Activated T-cell treated with anti-CD3 and anti-CD28 coated beads, Interleukin-2, amount 50 U/mL, for 72 hours (primary cell): ENCODE data around the gene DSG3. TPM values are rescaled to one million over a fixed set of nuclear protein-coding genes. Genes with fewer than 3 reads are reported as not detected.
"Not testable (repeated sequence)": the region's sequence is repeated elsewhere in the genome, so short reads cannot be mapped to it uniquely, and the experiment has no call there.

Source experiments
- ATAC-seq, 2 donors: fragments of 150-1000 bp; cut with Tn5 transposase; replicated peaks in 1 of 2; 2 replicates each; pipeline ENCODE4 v1.10.0; 2021; ENCODE audit warnings: moderate library complexity in 2 of 2, mild to moderate bottlenecking in 1 of 2
- DNase-seq, 2 donors: peaks; one replicate each; pipeline ENCODE4 v3.0.0; 2021 to 2022; ENCODE audit warnings: mixed read lengths in 1 of 2
- H3K27ac Mint-ChIP-seq: one replicate; pipeline ENCODE4 v1.8.0; 2022; ENCODE audit warnings: mild to moderate bottlenecking, moderate library complexity, mixed read lengths
- H3K27me3 Mint-ChIP-seq: one replicate; pipeline ENCODE4 v1.8.0; 2022; ENCODE audit warnings: low read depth, mixed read lengths
- H3K36me3 Mint-ChIP-seq, 2 donors: one replicate each; pipeline ENCODE4 v1.8.0; 2022; ENCODE audit warnings: mixed read lengths in 2 of 2, mild to moderate bottlenecking in 1 of 2; ENCODE audit not compliant: insufficient read depth in 2 of 2
- H3K4me1 Mint-ChIP-seq: one replicate; pipeline ENCODE4 v1.8.0; 2022; ENCODE audit warnings: low read depth, mixed read lengths
- H3K4me3 Mint-ChIP-seq, 2 donors: one replicate each; pipeline ENCODE4 v1.8.0; 2022; ENCODE audit warnings: mild to moderate bottlenecking in 2 of 2, mixed read lengths in 2 of 2, moderate library complexity in 2 of 2
- H3K9me3 Mint-ChIP-seq, 2 donors: one replicate each; pipeline ENCODE4 v1.8.0; 2022; ENCODE audit warnings: mixed read lengths in 2 of 2
- total RNA-seq, 2 donors: library from RNA; stranded (reverse); gene quantifications; one replicate each; pipeline ENCODE4 v1.2.3, GENCODE V29; 2022

Gene DSG3
- total RNA-seq, 2 donors from 2014 or later = not detected

DNA sequence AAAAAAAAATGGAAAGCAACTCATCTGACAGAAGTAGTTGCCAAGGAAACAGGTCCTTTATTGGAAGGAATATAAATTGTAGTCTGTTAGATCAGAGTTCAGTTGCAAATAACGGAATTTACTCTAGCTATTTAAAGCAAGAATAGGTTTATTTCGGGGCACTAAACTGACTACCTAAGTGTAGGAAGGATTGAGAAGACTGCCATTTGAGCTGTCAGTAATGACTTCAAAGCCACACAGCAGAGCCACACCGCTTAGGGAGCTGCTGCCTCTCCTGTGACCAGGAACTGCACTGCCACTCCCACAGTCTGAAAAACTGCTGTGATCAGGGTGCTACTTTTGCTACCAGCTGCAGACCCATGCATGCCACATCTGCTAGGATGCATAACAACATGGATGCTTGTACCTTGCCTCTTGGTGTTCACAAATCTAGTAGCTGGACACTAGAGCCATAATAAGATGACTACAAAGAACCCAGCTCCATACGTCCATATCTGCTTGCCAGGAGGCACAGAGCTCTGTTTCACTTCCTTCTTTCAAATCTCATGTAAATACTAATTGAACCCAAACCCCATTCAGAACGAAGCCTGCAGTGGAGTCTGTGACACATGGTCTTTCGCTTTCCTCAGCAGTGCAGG is 52.6 kb downstream of the DSG3 start:
- no peak overlapping the region for H3K4me3 Mint-ChIP-seq
- peaks cover 14% of the 10 kb centered on the region for H3K4me1 Mint-ChIP-seq
- no peaks in the 10 kb centered on the region for H3K36me3 Mint-ChIP-seq
- peaks cover 37% of the 10 kb centered on the region for H3K27me3 Mint-ChIP-seq
- H3K9me3 Mint-ChIP-seq = no peaks in the 10 kb centered on the region
- no peak overlapping the region for H3K27ac Mint-ChIP-seq
- DNase-seq = no peak
- no peak for ATAC-seq

DNA sequence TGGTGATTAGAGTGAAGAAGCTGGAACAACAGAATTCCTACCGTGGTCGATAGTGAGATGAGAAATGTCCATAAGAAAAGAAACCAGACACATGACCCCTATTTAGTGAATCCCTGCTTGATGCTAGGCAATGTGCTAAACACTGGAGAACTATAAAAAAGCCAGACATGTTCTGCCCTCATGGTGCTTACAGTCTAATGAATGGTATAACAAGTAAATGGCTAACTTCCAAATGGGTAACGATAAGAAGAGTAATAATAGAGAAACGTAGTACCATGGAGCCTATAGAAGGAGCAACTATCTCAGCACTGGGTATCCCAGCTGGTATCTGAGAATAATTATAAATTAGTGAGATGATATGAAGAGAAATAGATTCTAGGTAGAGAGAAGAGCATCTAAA is 55.5 kb downstream of the DSG3 start:
- no peaks in the 10 kb centered on the region for H3K9me3 Mint-ChIP-seq
- no peak overlapping the region for H3K4me3 Mint-ChIP-seq
- H3K27ac Mint-ChIP-seq = no peak overlapping the region
- H3K27me3 Mint-ChIP-seq = peaks cover 22% of the 10 kb centered on the region
- H3K36me3 Mint-ChIP-seq = no peaks in the 10 kb centered on the region
- no peak for DNase-seq
- no peak for ATAC-seq
- H3K4me1 Mint-ChIP-seq = peaks cover 14% of the 10 kb centered on the region

DNA sequence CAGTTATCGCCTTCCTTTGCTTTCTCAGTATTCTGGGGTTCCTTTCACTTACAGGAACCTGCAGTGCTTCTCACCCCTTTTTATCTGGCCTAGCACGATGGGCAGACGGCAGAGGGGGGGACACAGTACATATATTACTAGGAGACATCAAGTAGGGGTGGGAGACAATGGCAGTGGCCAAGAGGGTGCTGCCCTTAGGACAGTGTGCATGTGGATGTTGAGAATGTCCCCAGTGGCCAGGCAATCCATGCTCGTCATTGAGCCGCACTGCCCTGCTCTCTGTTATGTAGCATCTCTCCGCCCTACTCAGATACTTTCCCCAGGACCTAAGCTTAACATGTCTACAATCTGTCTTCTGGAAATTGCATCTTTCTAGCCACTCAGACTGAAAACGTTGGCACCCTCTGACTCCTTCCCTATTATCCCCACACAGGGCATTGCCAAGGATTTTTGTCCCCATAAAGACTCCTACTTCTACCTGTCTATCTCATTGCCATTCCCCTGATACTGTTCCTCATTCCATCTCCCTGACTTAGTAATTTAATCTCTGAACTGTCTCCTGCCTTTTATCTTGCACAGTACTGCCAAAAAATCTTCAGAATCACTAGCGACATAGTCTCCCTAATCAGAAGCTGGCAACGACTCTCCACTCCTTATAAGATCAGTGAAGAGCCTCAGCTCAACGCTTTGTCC is 57.1 kb downstream of the DSG3 start:
- H3K4me3 Mint-ChIP-seq = no peak overlapping the region
- no peaks in the 10 kb centered on the region for H3K9me3 Mint-ChIP-seq
- H3K36me3 Mint-ChIP-seq = no peaks in the 10 kb centered on the region

DNA sequence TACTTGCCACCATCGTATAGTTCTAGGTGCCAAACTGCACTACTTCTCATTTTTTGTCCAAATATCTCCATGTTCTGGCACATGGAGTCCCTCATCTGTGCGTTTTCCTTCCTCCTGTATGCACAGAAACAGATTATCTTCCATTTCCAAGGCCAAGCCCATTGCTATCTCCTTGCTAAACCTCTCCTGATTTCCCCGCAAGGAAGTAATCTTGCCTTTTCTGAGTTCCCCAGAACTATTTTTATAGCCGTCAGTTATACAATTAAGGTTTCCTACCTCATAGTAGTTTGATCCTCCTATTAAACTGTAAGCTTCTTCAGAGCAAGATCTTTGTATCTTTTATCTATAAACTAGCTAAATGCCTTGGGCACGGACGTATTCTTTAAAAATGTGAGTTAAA is 57.6 kb downstream of the DSG3 start:
- peaks cover 5% of the 10 kb centered on the region for H3K4me1 Mint-ChIP-seq
- ATAC-seq (no peak), DNase-seq (no peak)
- no peaks in the 10 kb centered on the region for H3K9me3 Mint-ChIP-seq
- peaks cover 13% of the 10 kb centered on the region for H3K27me3 Mint-ChIP-seq
- H3K27ac Mint-ChIP-seq = no peak overlapping the region
- no peaks in the 10 kb centered on the region for H3K36me3 Mint-ChIP-seq
- no peak overlapping the region for H3K4me3 Mint-ChIP-seq

More for the DNA sequence above, 57.1 kb downstream of the DSG3 start:
- Mint-ChIP-seq H3K27me3 (peaks cover 15% of the 10 kb centered on the region), H3K4me1 (peaks cover 5% of the 10 kb centered on the region), H3K27ac (no peak overlapping the region)
- DNase-seq (no peak), ATAC-seq (no peak)

DNA sequence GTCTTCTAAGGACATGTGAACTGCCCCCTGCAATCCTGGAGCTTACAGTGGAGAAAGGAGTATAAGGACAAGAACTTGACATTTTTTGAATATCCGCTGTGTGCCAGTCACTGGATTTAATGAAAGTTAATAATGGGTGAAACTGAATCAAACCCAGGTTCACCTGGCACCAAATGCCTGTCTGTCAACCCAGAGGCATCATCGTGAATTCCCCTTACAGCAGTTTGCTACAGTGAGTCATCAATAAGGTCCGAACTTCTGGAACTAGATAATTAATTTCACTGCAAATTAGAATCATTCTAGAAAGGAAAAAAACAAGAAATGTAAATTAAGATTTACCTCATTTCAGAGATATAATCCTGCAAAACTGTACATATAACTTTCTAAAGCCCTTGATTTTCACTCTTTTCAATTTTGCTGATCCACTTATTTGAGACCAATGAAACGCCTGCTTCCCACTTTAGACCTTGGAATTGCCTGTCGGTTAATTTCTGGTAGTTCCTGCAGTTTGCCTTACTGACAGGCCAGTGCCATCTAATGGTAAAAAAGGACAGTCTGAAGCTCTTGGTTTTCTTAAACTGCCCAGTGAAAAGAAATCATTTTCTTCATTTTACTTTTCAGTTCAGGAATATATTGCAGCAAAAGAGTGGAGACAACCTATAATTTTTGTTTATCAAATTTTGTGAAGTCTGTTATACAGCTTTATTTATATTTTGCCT is 58.6 kb downstream of the DSG3 start:
- no peak for DNase-seq
- no peaks in the 10 kb centered on the region for H3K9me3 Mint-ChIP-seq
- H3K4me3 Mint-ChIP-seq = no peak overlapping the region
- no peaks in the 10 kb centered on the region for H3K36me3 Mint-ChIP-seq
- H3K27ac Mint-ChIP-seq = no peak overlapping the region
- H3K27me3 Mint-ChIP-seq = peaks cover 6% of the 10 kb centered on the region
- H3K4me1 Mint-ChIP-seq = no peaks in the 10 kb centered on the region
- no peak for ATAC-seq

DNA sequence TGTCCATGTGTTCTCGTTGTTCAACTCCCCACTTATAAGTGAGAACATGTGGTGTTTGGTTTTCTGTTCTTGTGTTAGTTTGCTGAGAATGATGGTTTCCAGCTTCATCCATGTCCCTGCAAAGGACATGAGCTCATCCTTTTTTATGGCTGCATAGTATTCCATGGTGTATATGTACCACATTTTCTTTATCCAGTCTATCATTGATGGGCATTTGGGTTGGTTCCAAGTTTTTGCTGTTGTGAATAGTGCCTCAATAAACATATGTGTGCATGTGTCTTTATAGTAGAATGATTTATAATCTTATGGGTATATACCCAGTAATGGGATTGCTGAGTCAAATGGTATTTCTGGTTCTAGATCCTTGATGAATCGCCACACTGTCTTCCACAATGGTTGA is 59.6 kb downstream of the DSG3 start:
- not testable (repeated sequence) for H3K27ac Mint-ChIP-seq, ATAC-seq, H3K9me3 Mint-ChIP-seq, H3K27me3 Mint-ChIP-seq, DNase-seq, H3K36me3 Mint-ChIP-seq, H3K4me3 Mint-ChIP-seq, H3K4me1 Mint-ChIP-seq

DNA sequence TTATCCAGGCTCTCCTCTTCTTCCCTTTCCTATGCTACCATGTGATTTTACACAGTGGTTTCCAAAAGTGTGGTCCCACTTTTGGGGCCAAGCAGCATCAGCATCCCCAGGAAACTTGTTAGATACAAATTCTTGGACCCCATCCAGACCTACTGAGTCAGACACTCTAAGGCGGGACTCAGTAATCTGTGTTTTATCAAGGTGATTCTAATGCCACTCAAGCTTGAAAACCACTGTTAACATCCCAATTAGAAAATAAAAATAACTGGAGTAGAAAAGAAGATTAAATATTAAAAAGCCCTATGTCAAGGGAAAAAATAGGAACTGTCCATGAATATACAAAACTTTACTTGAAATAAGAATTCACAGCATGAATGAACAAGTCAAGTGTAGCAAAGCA is 61.2 kb downstream of the DSG3 start:
- Mint-ChIP-seq H3K27ac (no peak overlapping the region), H3K36me3 (no peaks in the 10 kb centered on the region), H3K4me3 (no peak overlapping the region), H3K27me3 (no peaks in the 10 kb centered on the region), H3K4me1 (no peaks in the 10 kb centered on the region), H3K9me3 (no peaks in the 10 kb centered on the region)
- no peak for ATAC-seq
- DNase-seq = no peak

DNA sequence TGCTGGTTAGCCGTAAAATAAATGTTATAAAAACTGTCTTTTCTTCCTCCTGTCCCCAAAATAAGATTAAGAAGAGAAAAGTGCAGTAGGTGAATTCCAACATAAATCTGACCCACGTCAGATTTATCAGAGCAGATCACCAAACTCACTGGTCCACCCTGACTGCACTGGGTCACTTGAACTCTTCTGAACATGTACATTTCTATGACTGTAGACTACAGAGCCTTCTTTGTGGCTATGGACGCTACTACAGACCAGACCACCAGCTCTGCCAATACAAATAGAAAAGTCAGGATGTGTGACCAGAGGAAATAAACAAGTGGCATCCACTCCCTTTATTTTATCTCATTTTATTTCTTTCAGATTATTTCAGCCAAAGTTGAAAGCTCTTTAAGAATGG is 62.0 kb downstream of the DSG3 start:
- no peaks in the 10 kb centered on the region for H3K36me3 Mint-ChIP-seq
- no peak for ATAC-seq
- DNase-seq = no peak
- no peaks in the 10 kb centered on the region for H3K4me1 Mint-ChIP-seq
- H3K27me3 Mint-ChIP-seq = no peaks in the 10 kb centered on the region
- H3K27ac Mint-ChIP-seq = no peak overlapping the region
- H3K9me3 Mint-ChIP-seq = no peaks in the 10 kb centered on the region
- no peak overlapping the region for H3K4me3 Mint-ChIP-seq

DNA sequence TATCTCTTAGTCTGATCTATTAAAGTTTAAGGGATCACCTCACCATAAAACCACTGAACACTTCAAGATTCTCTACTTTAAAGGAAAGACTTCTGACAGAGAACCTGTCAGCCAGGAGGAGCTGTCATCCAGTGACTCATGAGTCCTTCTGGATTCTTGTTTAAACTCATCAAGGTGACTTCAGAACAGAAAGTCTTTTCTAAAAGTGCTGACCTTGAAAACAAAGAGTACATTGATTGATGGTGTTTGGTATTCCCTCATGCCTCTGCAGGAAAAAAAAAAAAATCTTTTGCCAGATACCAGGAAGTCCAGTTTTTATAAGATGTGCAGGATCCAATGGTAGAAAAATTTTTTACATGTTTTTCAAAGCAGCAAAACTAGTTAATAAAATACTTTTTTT is 62.8 kb downstream of the DSG3 start:
- Mint-ChIP-seq H3K4me1 (no peaks in the 10 kb centered on the region), H3K27me3 (no peaks in the 10 kb centered on the region), H3K9me3 (no peaks in the 10 kb centered on the region), H3K27ac (no peak overlapping the region), H3K4me3 (no peak overlapping the region), H3K36me3 (no peaks in the 10 kb centered on the region)
- DNase-seq (no peak), ATAC-seq (no peak)

DNA sequence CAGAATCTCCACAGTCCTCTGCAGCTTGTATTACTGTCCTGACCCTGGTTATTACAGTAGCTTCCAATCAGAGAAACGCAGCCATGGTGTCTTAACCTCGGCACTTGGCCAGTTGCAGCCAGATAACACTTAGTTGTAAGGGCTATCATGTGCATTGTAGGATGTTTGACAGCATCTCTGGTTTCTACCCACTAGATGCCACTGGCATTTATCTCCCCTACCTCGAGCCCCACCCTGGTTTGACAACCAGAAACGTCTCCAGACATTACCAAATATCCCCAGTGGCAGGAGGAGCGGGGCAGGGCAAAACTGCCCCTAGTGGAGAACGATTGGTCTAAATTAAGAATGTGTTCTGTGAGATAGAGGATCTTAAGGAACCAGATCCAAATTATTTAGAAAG is 63.6 kb downstream of the DSG3 start:
- H3K4me3 Mint-ChIP-seq = no peak overlapping the region
- no peaks in the 10 kb centered on the region for H3K9me3 Mint-ChIP-seq
- H3K4me1 Mint-ChIP-seq = no peaks in the 10 kb centered on the region
- H3K36me3 Mint-ChIP-seq = no peaks in the 10 kb centered on the region
- H3K27me3 Mint-ChIP-seq = no peaks in the 10 kb centered on the region
- H3K27ac Mint-ChIP-seq = no peak overlapping the region
- ATAC-seq (no peak), DNase-seq (no peak)

DNA sequence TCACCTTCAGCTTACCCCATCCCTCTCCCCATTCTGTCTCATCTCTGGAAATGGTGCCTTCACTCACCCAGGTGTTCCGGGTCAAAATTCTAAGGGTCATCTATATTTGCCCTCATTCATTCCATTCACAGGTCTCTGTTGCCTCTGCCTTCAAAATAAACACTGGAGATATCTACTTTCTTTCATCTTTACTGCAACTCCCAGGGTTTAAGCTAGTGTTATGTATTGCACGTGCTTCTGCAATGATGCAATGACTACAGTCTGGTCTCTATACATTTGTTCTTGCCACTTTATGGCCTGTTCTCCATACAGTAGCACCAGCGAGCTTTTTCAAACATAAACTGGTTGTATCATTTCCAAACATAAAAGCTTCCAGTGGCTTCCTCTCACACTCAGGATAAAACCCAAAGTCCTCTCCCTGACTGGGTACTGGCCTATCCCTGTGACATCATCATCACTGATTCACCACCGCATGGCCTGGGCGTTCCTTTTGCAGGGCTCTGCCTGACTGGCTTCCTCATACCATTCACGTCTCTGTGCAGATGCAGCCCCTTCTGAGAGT is 64.7 kb downstream of the DSG3 start:
- no peak overlapping the region for H3K27ac Mint-ChIP-seq

DNA sequence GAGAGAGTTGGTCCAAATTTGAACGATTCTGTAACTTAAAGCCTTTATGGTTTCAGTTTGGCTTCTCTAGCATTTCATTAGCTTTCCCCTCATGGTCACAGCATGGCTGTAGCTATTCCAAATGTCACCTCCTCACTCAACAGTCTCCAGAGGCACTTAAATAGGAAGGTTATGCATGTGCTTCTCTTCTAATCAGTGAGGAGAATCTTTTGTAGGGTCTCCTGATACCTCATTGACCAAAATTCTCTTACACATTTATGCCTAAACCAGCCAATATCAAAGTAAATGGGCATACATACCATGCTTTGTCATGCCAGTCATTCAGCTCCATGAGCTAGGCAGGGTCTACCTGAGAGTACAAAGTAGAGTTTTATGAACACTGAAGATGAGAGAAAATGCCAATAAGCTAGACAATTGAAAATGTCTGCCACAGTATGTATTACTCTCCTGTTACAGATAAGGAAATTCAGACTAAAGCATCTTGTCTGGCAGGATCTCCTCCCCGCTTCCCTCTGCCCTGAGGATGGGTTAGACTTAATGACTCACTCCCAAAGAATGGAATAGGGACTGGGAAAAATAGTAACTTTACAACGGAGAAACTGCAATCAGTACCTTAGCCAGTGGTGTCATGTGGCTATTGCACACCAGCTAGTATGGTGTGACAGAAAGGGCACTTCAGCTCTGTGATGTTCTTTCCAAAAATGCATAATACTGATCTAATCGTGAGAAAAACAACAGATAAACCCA is 65.8 kb downstream of the DSG3 start:
- no peak for ATAC-seq
- no peaks in the 10 kb centered on the region for H3K27me3 Mint-ChIP-seq
- no peak overlapping the region for H3K4me3 Mint-ChIP-seq

More for the DNA sequence above, 64.7 kb downstream of the DSG3 start:
- Mint-ChIP-seq H3K4me3 (no peak overlapping the region), H3K36me3 (no peaks in the 10 kb centered on the region), H3K4me1 (no peaks in the 10 kb centered on the region), H3K9me3 (no peaks in the 10 kb centered on the region), H3K27me3 (no peaks in the 10 kb centered on the region)
- DNase-seq (no peak), ATAC-seq (no peak)

DNA sequence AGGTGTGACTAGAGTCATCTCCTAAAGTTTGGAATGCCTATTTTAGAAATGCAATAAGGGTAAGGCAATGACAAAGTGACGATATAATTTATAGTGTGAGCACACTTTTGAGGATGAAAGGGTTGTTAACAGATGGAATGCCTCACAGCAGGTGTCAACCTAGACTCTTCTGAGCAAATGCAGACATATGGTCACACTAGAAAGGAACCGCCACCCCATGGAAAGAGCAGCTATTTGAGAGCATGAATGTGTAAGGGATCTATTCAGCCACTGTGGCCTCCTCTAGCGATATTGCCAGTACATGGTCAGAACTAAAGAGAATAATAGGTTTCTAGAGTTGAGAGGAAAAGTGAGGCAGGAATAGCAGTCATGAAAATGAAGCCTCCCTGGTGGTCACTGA is 68.9 kb downstream of the DSG3 start:
- DNase-seq (no peak), ATAC-seq (no peak)
- no peaks in the 10 kb centered on the region for H3K27me3 Mint-ChIP-seq
- H3K4me3 Mint-ChIP-seq = no peak overlapping the region
- no peaks in the 10 kb centered on the region for H3K9me3 Mint-ChIP-seq
- H3K36me3 Mint-ChIP-seq = no peaks in the 10 kb centered on the region
- no peak overlapping the region for H3K27ac Mint-ChIP-seq
- no peaks in the 10 kb centered on the region for H3K4me1 Mint-ChIP-seq

More for the DNA sequence above, 65.8 kb downstream of the DSG3 start:
- DNase-seq = no peak
- H3K27ac Mint-ChIP-seq = no peak overlapping the region
- no peaks in the 10 kb centered on the region for H3K9me3 Mint-ChIP-seq
- no peaks in the 10 kb centered on the region for H3K4me1 Mint-ChIP-seq
- no peaks in the 10 kb centered on the region for H3K36me3 Mint-ChIP-seq
